NCI-H748 (cell line): ENCODE measurements around the gene BCAS1.
"Not testable (repeated sequence)": the region's sequence is repeated elsewhere in the genome, so short reads cannot be mapped to it uniquely, and the experiment has no call there.

Source experiments
- DNase-seq: peaks from one replicate; lab custom pipeline; 2025; ENCODE audit not compliant: unreplicated experiment; lab: John Stamatoyannopoulos, UW

Gene BCAS1

DNA sequence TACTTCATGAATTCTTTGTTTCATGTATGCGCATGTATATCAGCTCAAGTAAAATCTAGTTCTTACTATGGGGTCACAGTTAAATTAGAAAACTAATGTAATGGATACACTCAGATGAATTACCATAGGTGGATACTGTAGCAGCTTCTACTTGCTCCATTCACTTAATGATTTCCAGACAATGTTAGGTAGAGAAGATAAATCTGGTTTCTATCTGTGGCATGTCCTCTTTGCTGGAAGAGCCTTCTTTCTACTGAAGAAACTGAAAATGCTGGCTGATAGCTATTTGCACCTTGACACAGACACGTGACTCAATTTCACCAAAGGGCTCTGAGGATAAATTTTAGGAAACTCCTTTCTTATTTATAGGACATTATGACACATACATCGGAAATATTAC is 49.5 kb downstream of the BCAS1 start:
- no peak for DNase-seq

DNA sequence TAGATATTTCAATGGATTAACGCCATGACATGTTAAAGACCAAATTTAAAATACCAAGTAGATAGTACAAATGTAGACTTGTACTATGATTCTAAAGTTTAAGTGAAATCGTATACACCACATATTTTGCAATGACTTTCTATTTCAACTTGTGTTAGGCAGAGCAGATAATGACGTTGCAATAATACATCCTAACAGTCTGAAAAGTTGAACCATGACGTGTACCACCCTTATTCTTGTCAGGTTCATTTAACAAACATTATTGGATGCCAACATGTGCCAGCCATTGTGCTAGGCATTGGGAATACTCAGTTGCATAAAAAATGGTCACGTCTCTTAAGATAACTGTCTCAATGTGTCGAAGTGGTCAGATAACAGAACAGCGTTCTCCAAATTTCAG is 50.0 kb downstream of the BCAS1 start:
- no peak for DNase-seq

DNA sequence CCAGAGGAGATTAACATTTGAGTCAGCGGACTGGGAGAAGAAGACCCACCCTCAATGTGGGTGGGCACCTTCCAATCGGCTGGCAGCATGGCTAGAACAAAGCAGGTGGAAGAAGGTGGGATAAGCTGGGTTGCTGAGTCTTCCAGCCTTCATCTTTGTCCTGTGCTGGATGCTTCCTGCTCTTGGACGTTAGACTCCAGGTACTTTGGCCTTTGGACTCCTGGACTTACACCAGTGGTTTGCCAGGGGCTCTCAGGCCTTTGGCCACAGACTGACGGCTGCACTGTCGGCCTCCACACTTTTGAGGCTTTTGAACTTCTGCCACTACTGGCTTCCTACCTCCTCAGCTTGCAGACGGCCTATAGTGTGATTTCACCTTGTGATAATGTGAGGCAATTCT is 50.8 kb downstream of the BCAS1 start:
- DNase-seq, result no peak

DNA sequence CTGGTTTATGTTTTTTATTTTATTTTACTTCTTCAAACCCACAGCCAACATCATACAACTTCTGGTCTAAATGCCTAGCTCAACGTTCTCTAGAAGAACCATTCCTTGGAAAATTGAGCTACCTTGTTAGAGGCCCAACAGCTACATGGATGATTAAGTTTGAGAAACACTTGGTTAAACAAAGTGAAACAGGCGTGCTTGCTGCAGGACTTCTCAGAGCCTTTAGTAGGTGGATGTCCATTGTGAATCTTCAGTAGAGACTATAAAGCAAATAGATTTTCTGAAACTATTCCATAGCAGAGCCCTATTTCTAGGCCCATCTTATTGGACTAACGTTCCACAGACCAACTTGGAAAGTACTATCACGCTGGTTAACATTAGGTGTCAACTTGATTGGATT is 51.3 kb downstream of the BCAS1 start:
- no peak for DNase-seq

DNA sequence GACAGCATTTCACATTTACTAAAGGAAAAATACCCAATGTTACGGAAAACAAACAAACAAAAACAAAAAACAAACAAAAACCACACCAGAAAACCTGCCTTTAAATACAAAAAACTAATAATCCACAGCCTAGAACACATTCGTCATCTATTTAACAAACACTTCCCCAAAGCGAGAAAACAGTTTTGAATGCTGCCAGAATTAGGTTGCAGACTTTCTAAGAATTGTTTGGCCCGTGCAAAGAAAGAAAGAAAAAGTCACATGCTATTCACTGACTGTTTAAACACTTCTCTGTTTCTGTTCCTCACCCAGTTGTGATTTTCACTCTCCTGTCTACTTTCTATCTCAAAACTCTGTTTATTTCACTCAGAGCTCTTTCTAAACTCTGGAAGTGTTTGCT is 52.5 kb downstream of the BCAS1 start:
- DNase-seq, result no peak

DNA sequence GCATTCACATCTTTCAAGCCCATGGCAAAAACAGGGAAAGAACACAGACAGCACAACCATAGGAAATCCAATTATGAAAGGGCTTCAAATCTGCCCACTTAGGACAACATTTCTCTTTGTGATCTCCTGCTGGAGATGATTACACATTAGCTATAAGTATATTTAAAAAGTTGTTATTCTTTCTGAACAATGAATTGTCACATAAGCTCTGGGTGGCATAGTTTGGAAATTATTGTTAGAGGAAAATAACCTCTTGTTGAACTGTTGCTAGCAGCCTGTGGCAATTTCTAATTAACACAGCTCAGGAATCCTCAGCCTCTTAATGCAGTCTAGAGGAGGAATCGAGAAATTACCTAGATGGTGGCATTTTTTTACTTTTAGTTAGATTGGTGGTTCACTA is 54.9 kb downstream of the BCAS1 start:
- DNase-seq, result no peak

DNA sequence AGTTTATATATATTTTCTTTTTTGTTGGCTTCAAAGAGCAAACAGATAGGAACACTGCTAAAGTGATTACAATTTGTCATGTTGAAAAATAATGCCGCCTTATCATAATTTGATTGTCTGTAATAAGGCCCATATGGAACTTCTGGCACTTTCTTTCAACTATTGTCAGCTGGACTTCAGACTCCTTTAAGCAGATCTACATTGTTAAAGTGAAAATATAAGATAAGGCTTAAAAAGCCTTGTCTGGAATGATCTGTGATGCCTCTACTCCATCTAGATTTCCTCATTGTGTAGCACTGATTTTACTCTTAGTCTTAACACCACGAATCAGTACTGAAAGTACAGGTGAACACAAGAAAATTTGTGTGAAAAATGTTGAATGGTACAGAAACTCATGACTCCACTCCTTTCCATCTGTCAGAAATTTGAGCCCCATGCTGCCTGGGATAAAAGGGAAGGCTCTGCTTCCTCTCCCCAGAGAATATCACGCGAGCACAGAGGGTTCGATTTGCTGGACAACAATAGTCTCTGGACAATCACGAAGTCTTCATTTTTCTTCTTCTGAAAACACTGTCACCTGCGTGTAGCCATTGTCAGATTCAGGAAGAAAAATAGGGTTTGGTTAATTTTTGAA is 56.0 kb downstream of the BCAS1 start:
- no peak for DNase-seq

DNA sequence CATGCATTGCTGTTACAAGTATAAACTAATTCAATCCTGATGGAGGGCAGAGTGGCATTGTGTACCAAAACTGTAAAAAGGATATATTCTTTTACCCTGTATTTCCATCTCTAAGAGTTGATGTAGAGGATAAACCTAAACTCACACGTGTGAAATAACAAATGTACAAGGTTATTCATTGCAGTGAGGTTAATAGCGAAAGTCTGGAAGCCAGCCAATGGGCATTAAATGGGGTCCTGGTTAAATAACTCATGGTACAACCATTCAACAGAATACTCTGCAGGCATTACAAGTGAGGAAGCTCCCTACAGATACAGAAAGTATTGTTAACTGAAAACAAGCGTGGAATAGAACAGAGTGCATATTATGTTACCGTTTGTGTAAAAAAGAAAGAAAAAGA is 56.9 kb downstream of the BCAS1 start:
- DNase-seq, result no peak

DNA sequence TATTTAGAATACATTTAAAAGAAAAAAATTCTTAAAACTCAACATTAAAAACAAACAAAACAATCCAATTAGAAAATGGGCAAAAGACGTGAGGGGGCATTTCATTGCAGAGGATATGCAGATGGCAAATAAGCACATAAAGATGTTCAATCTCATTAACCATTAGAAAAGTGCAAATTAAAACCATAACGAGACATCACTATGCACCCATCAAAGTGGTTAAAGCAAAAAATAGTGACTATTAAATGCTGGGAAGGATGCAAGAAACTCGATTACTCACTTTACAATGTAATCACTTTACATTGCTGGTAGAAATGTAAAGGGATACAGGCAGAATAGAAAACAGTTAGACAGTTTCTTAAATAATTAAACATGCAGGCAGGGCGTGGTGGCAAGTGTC is 59.0 kb downstream of the BCAS1 start:
- no peak for DNase-seq

DNA sequence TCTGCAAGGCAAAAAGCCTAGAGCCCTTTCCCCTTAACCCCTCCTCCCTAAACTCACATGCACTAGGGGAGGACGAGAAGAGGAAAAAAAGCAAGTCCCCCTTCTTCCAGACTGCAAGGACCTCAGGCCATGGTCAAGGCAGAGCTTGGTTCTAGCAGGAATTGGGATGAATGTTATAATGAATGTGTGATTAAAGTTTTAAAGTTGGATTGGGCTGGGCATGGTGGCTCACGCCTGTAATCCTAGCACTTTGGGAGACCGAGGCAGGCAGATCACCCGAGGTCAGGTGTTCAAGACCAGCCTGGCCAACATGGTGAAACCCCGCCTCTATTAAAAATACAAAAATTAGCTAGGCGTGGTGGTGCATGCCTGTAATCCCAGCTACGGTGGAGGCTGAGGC is 64.2 kb downstream of the BCAS1 start:
- DNase-seq, result not testable (repeated sequence)

DNA sequence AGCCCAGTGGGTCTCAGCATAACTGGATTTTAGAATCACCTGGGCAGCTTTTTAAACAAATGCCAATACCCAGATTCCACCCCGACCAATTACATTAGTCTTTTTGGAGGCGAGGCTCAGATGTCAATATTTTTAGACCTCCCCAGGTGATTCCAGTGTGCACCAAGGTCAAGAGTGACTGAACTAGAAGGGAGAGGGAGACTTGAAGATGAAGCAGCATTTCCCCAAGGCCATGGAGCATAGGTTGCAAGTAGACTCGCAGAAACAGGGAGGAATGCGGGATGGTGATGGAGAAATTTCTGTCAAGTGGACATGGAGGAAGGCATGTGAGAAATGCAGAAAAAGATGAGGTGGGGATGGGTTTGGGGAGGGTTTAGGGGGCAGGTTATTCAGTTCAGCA is 64.9 kb downstream of the BCAS1 start:
- no peak for DNase-seq

DNA sequence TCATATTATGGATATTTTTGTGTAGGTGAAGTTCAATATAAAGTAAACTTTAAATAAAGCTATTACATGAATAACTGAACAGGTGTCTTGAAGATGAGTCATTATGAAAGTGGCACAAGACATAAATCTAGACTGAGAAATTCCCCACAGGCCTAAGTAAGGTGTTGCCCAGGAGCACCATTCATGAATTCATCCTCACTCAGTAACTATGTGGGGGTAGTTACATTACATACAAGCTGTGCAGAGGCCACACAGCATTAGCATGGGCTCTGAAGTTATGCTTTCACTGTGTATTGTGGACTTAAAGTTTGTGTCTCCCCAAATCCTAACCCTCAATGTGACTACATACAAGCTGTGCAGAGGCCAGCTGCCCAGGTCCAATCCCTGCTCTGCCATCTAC is 65.9 kb downstream of the BCAS1 start:
- no peak for DNase-seq

DNA sequence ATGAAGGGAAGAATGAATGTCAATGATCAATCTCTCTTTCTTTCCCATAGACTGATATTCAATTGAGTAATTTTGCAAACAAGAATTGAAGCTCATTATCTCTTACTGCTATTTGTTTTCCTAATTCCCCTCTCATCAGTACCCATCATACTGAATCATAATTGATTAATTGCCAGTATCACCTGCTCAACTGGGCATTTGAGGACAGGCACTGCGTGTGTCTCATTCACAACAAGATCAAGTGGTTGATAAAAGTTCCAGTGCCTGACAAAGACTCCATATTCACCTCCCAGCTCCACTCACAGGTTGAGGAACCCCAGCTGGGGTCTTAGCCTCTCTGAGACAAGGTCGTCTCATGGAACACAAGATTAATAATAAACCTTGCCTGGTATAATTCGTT is 67.7 kb downstream of the BCAS1 start:
- DNase-seq, result no peak

DNA sequence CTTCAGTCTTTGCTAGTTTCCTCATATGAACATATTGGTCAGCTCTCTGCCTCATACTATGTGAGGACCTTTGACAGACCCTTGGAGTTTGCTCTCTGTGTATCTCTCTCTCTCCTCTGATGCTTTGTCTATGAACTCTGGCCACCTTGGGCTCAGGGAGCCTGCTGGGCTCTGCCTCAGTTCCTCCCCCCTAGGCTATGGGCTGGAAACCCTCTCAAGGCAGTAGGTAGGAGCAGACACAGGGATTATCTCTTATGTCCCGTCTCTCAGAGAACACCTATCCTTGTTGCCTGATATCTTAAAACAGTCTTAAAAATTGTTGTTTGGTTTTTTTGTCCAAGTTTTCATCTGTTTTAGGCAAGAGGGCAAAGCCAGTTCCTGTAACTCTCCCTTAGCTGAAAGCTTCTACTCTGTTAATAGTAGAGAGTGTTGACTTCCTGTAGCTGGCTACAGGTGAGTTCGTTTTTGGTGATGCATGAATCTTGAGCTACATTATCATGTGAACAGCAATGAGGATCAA is 68.3 kb downstream of the BCAS1 start:
- no peak for DNase-seq

DNA sequence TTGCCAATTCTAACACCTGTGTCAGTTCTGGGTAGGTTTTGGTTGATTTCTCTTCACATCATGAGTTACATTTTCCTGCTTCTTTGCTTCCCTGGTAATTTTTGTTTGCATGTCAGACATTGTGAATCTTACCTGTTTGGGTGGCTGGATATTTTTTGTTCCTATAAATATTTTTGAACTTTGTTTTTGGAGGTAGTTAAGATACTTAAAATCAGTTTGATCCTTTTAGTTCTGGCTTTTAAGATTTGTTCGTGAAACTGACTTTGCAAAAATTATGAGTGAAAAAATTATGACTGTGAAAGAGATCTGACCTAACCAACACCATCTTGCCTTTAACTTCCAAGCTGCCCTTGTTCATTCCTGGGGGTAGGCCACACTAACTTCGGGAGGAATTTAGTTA is 69.5 kb downstream of the BCAS1 start:
- DNase-seq, result no peak

DNA sequence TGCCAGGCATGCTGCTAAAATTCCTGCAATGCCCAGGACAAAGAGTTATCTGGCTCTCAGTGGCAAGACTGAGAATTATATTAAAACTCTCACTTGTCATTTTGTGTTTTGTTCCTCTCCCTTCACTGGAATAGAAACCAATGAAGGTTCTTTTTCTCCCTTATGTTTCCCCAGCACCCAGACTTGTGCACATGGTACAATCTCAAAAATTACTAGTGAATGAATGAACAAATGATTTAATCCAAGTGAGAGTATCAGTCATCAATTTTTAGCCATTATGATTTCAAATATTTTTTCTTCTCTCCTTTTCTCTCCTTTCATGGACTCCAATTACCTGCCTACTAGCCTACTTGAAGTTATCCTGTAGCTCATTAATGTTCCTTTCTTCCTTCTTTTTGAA is 70.1 kb downstream of the BCAS1 start:
- DNase-seq, result no peak

DNA sequence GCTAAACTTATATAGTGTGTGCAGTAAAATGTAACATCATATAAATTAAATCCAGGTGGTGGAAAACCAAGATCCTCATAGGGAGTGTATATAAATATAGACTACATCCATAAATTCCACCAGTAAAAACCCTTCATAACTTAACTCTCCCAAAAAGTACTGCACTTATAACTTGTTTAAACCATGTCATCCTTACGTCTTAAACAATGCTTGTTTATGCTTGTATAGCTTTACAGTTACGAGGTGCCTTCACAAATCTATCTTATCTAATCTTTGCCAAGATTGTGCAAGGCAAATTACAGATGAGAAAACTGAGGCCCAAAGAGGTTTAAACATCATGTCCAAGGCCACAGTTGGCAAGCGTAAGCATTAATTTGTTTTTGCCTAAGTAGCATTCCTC is 71.3 kb downstream of the BCAS1 start:
- no peak for DNase-seq

DNA sequence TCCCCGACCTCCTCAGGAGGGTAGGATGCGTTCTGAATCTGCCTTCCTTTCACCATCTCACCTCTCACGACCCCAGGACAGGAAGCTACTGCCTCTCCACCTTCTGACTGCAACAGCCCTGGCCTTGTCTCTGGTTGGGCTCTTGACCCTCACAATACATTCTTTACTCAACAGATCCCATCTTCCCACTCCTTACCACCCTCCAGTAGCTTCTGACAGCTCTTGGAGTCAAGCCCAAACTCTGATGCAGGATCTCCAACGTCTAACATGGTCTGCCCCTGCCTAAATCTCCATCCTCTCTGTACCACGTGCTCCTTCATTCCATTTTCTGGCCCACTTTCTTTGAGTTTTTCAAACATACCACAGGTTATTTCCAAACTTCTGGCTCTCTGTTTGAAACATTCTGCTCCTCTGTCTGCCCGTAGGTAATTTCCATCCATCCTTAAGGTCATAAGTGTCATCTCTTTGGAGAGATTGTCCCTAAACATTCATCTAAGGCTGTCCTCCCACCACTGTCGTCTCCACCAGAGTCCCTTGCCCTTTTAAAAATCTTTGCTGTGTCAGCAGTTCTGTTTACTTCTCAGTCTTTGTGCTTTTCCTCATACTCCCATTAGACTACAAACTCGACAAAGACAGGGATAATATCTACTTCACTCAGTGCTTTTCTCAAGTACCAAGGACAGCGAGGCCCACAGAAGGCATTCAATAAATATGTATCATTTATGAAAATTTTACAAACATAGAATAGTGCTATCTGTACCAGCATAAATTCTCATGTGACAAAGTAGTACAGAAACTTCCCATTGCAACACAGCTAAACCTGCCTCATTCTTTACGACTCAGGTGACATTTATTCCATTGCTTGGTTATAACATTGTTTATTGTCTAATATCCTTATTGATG is 73.6 kb downstream of the BCAS1 start:
- DNase-seq, result no peak

DNA sequence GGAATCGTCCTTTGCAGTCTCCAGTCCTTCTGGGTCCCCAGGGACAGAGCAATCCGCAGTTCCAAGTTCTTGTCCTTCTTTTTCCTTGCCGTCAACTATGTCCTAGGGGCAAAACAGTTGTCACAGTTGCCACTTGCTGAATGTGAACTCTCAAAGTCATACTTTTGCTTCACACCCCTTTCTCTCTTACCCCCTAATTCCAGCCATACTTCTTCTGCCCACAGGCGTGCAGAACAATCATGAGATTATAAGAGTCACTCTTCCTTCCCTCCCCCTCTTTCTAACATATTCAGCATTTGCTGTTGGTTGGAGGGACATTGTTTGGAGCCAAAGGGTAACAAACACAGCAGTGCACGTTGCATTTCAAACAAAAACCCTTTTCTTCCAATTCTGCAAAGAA is 74.4 kb downstream of the BCAS1 start:
- DNase-seq, result no peak

DNA sequence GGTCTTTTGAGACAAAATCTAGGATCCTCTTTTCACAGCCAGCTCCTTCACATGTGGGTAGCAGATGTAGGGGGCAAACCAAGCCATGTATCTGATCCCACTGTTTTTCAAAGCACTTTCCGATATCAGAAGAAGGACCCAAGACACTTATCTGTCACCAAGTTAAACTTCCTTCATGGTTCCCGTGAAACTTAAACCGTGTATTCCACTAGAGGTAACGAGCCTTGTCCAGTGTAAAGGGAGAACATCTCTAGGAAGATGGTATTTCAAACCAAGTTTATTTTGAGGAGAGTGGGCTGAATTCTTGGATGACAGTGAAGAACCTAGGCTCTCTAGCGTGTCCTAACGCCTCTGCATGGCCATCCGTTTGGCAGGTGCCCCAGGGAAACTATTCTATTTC is 76.3 kb downstream of the BCAS1 start:
- no peak for DNase-seq

DNA sequence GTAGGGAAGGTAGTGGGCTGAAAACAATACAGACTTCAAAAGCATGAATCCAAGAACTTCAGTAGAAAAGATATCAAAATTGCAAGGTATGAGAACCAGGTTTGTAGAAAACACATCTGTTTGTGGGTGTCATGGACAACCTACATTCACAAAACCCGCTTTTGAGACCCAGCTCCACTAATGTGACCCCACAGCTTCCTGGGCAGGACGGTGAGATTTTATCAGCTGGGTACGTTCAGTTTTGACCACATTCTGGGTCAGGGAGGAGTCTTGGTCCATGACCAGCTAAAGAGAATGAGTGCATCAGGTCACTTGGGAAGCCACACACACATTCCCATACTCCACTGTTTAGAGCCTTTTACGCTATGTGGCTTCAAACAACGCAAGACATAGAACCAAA is 77.1 kb downstream of the BCAS1 start:
- DNase-seq, result no peak

DNA sequence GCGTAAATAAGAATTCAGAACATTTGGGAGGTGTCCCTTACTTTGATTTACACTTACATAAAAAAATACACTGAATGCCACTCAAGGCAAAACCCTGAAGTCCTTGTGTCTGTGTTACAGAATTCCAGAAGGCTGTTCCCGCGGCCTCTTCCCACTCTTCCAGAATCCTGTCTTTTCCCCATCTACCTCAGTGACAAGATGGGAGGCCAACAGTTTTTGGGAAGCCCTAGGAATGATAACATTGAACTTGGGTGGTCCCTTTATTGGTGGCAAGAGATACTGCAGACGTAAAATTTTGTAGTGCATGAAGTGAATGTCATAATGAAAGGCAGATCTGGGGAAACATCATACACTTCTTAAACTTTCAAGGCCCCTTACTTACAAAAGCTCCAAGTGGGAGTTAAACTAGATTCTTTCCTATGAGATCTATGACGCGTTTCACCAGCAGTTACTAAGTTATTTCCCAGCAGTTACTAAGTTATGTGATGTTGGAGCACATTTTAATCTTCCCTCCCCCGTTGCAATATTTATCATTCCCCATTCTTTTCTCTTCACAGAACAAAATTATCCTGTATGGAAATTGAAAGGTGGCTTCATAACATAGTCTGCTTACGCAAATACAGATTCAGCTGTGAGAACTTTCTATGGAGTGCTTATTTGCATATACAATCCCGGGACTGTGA is 79.5 kb downstream of the BCAS1 start:
- no peak for DNase-seq
